AG08396 (cell line): ENCODE measurements around the gene CCDC74A.
"Not testable (repeated sequence)": the region's sequence is repeated elsewhere in the genome, so short reads cannot be mapped to it uniquely, and the experiment has no call there.

Source experiments
- DNase-seq: peaks from one replicate; pipeline ENCODE4 v3.0.0; 2012; ENCODE audit warnings: low spot score, mixed read lengths

Gene CCDC74A

DNA sequence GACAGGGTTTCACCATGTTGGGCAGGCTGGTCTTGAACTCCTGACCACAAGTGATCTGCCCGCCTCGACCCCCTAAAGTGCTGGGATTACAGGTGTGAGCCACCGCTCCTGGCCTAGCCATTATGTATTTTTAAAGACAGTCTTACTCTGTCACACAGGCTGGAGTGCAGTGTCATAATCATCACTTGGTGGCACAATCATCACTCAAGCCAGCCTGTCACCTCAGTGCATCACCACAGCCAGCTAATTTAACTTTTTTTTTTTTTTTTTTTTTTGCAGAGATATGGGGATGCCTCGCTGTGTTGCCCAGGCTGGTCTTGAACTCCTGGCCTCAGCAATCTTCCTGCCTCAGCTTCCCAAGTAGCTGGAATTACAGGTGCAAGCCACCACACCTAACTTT is 24.1 kb upstream of the CCDC74A start:
- not testable (repeated sequence) for DNase-seq

DNA sequence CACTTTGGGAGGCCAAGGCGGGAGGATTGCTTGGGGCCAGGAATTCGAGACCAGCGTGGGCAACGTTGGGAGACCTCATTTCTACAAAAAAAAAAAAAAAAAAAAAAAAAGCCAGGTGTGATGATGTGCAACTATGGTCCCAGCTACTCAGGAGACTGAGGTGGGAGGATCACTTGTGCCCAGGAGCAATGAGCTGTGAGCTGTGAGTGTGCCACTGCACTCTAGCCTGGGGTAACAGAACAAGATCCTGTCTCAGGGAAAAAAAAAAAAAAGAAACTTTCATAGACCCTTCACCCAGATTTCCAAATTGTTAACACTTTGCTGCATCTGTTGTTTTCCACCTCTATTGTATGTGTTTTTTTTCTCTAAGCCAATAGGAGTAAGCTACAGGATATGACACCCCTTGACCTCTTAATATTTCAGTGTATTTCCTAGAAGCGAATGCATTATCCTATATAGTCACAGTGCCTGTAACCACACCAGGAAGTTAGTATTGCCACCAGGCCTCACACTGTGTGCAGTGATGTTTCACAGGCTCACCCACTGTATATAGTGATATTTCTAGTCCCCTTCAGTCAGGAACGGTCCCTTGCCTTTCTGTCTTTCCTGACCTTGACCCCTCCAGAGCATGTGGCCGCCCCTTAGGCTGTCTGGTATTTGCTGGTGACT is 23.5 kb upstream of the CCDC74A start:
- DNase-seq: not testable (repeated sequence)

DNA sequence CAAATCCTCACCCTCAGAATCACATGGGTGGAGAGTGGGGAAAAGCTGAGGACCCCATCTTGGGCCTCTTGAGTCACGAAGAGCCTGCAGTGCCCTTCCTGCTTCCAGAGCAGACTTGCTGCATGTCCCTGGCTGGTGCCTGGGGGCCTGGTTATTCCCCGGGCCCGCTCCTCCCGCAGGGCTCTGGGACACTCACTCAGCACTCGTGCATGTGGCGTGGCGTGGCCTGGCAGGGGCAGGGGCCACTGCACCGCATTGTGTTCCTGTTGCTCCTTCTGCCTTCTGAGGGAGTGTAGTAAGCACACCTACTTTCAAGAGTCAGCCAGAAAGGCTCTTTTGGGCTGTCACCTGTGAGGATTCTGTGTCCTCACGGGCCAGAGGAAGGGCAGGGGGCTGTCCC is 18.1 kb upstream of the CCDC74A start:
- DNase-seq: no peak

DNA sequence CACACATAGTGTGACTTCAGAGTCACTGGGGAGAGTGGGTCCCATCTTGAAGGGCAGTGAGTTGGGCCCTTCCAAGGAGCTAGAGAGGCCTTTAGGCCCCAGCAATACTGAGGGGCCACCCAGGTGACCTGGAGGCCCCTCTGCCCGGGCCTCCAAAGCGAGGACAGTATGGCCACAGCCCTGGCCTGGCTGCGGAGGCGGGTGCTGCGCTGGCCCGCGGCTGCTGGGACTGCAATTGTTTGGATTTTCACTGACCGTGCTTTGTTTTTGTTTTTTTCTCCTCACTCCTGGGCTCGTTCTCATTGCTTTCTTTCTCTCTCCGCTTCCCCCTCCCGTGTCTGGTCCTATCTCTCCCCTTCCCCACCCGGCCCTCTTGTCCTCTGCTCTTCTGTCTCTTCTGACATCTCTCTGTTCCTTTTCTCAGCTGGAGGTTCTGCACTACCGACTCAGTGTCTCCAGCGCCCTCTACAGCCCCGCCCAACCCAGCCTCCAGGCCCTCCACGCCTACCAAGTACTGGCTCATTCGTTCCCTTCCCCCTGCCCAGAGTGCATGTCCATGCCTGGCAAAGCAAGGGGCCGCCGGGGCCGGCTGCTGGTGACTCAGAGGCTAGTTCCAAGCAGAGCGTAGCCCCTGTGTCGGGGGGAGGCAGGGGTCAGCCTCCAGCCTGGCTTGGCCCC is 16.3 kb upstream of the CCDC74A start:
- not testable (repeated sequence) for DNase-seq

DNA sequence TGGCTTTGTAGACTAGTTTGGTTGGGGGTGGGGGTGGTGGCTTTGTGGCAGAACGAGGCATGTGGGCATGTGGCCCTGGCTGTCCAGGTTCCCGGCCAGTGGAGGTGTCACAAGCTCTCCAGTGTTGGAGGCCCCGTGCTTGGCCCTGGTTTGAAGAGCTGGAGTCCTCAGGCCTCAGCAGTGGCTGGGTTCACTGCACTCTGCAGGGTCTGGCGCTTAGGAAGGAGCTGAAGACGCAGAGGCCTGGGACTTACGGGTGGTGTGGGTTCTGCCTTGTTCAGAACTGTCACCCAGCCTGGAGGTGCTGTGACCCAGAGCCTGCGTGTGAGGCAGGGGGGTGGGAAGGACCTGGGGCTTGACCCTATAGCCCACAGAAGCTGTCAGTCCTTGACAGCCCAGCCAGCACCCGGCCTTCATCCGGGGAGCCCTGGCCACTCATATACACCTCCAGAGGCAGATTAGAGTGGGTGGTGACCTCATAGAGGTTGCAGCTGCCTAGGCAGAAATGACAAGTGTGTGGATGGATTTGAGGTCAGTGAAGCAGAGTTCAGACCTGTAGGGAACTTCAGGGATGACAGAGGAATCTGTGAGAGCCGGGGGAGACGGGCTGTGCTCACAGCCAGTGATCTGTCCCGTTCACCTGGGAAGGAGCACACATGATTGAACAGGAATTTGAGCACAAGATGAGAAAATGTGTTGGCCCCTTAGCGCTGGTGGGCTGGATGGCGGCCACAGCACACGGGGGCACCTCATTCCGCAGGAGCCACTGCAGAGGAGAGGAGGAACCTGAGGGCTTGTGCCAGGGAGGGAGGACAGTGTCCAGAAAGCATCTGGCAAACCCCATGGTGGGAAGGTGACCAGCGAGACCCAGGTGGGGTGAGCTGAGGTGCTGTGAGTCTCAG is 15.5 kb upstream of the CCDC74A start:
- DNase-seq: not testable (repeated sequence)

DNA sequence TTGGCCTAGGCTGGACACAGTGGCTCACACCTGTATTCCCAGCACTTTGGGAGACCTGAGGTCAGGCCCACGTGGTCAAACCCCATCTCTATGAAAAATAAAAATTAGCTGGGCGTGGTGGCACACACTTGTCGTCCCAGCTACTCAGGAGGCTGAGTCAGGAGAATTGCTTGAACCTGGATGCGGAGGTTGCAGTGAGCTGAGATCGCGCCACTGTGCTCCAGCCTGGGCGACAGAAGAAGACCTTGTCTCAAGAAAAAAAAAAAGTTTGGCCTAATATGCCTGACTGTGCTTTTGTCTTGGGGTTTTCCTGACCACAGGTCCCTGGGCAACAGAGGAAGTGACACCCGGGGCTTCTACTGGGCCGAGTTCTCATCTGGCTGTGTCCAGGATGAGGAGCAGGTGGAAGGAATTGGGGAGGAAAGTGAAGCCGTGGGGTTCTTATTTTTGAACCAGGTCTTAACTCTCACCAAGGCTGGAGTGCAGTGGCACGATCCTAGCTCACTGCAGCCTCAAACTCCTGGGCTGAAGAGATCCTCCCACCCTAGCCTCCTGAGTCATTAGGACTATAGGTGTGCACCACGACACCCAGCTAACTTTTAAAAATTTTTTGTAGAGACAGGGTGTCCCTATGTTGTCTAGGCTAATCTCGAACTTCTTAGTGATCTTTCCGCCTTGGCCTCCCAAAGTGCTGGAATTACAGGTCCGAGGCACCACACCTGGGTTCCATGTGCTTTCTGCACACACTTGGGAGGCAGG is 13.1 kb upstream of the CCDC74A start:
- not testable (repeated sequence) for DNase-seq

DNA sequence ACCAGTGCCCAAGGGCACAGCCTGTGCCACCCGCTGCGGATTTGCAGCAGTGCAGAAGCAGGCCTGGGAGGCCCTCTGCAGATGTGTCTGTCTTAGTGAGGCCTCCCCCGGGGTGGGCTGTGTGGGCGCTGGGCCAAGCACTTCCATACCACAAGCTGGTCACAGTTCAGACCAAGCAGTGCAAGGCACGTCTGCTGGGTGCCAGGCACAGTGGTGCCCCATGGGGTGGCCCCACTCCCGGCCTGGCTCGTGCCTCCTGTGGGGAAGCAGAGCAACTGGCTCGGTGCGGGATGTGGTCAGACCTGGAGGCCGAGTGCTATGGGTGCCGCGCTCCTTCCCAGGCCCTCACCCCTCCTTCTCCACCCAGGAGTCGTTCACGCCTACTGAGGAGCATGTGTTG is 12.5 kb upstream of the CCDC74A start:
- not testable (repeated sequence) for DNase-seq

DNA sequence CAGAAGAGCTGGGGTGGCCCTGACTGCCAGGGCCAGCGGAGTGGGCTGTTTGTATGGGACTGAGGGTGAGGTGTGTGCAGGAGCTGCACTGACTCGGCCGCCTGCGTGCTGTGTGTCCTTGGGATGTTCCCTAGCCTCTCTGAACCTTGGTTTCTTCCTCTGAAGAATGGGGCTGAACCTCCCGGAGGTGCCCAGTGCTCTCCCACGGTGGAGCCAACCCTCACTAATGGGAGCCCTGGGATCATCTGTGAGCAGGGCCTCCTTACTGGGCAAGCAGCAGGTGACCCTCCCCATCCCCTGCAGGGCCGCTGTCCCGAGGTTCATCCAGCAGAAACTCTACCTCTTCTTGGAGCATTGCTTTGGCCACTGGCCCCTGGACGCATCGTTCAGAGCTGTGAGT is 11.7 kb upstream of the CCDC74A start:
- no peak for DNase-seq

DNA sequence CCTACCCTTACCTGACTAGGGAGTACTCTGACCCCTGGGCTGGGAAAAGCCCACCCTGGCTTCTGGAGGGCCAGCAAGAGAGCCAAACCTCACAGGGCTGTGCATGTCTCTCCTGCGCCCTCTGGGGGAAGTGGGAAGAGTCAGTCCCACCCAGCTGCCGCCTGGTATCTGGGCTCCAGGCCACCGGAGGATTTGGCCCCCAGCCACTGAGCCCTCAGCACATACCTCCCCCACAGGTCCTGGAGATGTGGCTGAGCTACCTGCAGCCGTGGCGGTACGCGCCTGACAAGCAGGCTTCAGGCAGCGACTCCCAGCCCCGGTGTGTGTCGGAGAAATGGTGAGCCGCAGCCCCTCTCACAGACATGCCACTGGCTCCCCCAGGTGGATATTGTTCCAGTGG is 11.1 kb upstream of the CCDC74A start:
- DNase-seq: not testable (repeated sequence)

DNA sequence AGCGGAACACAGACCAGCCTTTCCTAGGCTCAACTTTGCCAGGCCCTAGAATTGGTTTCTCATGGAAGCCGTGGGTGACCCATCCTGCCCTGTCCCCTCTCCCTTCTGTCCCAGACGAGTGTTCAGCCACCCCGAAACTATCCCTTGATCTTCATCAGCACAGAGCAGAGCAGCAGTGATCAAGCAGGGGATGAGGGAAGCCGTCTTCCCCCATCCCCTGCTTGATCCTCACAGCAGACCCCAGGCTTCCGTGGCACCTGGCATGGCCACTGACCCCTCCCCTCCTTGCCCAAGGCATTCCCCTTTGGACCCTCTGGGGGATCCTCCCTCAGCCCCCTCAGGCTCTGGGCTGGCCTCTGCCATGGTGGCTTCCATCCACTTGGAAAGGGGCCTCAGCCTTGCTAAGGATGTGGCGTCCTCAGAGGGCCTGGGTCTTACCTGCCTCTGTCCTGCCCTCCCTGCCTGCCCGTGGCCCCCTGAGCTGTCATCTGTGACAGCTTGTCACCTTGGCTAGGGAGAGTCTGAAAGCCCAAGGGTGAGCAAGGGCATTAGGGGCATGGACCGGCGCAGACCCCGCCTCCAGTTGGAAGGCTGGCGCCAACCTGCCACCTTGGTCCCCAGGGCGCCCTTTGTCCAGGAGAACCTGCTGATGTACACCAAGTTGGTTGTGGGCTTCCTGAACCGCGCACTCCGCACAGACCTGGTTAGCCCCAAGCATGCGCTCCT is 10.4 kb upstream of the CCDC74A start:
- no peak for DNase-seq

DNA sequence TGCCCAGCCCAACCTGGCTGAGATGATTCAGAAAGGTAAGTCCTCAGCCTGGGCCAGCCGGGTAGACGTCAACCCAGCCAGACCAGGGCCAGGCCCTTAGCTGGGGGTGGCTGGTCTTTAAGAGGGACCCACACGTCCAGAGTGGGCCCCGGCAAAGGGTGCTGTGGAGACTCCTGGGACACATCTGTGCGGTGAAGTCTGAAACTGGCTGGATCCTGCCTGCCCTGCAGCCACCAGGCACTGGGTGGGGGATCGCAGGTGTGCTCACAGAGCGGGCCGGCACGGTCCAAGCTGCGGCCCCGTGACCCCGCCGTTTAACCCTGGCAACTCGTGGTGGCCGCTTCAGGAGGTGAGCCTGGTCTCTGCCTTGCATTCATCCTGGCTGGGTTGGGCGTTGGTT is 9.8 kb upstream of the CCDC74A start:
- DNase-seq: not testable (repeated sequence)

DNA sequence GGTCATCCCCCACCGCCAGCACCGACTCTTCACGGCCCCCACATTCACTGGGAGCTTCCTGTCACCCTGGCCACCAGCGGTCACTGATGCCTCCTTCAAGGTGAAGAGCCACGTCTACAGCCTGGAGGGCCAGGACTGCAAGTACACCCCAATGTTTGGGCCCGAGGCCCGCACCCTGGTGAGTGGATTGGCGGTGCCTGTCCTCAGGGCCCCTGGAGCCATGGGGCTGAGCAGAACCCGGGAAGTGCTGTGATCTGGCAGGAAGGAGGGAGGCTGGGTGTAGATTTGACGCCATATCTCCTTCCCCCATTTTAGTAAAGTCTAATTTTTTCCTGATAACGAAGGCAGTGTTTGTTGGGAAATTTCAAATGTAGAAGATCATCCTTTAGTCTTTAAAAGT is 9.2 kb upstream of the CCDC74A start:
- DNase-seq: not testable (repeated sequence)

DNA sequence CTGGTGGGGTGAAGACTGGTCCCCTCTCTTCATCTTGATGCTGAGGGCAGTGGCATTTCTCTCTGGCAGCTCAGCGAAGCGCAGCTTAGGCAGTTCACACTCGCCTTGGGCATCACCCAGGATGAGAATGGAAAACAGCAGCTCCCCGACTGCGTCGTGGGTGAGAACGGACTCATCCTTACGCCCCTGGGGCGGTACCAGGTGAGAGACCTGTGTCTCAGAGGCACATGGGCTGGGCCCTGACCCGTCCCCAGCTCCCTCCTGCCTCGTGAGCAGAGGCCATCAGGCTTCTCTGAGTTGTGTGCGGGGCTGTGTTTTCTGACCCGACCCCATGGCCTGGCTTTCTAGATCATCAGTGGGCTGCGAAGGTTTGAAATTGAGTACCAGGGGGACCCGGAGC is 8.2 kb upstream of the CCDC74A start:
- no peak for DNase-seq

DNA sequence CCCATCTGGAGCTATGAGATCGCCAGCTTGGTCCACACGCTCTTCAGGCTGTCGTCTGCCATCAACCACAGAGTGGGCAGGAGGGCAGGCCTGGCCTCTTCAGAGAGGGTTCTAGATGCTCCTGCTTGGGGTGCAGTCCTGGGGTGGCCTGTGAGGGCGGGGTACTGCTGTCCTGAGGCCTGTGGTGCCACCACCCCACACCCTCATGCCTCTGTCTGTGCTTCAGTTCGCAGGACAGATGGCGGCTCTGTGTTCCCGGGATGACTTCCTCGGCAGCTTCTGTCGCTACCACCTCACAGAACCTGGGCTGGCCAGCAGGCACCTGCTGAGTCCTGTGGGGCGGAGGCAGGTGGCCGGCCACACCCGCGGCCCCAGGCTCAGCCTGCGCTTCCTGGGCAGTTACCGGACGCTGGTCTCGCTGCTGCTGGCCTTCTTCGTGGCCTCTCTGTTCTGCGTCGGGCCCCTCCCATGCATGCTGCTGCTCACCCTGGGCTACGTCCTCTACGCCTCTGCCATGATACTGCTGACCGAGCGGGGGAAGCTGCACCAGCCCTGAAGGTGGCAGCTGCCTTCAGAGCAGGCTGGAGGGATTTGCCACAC is 7.7 kb upstream of the CCDC74A start:
- DNase-seq: not testable (repeated sequence)

DNA sequence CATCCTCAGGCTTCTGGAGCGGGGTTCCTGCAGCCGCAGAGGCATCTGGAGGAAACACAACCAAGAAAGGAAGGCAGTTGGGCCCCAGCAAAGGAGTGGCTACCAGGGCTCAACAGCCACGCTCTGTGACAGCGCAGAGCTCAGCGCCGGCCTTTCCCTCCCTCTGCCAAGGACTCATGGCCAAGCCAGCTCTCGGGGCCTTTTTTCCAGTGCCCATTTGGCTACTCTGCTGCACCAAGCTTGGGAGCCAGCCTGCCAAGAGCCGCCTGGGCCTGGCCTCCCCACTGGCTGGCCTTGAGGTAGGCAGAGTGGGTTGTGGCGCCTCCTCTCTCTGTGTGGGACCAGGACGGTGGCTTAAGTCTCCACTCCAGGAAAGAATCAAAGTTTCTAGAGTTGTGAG is 7.2 kb upstream of the CCDC74A start:
- DNase-seq: no peak

DNA sequence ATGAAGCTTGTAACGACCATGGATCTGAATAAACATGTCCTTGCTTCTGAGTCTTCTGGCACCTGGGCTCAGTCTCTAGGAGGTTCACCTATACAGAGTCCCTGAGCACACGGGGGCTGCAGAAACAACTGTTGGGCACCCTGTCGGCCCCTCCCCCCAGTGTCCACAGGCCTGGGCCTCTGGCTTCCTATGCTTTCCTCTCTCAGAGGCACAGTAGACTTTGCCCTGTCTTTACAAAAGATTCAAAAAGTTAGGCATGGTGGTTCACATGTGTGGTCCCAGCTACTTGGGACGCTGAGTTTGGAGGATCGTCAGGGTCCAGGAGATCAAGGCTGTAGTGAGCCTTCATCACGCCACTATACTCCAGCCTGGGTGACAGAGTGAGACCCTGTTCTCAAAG is 6.2 kb upstream of the CCDC74A start:
- DNase-seq: not testable (repeated sequence)

DNA sequence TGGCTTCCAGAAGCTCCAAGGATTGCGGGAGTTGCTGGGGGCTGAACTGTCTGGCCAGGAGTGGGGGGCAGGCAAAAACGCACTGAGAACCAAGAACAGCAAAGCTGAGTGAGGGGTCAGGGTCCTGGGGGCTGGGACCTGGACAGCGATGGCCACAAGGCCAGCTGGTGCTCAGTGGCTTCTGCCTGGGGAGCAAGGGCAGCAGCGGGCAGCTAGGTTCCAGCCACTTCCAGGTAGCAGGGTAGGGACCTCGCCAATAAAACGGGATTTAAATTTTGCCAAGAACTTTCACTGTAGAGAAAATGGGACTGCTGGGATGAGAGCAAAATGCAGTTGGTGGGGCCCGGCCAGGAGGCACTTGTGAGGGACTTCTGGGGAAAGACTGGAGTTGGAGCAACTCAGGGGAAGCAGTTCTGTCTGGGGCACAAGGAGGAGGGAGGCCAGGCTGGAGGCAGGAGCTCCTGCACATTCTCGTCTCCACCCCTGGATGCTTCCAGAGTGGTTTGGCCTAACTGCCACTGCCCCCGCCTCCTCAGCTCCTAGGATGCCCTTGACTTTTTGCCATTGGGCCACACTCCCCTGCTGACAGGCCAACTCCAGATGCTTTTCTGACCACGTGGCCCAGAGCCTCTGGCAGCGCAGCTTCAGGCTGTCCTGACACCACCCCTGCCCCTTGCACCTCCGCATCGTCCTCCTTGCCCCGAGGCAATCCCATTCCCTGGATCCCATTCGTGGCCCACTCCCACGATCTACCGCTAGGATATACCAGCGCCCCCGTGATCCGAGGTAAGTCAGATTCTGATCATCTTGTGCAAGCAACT is 5.5 kb upstream of the CCDC74A start:
- DNase-seq: no peak

DNA sequence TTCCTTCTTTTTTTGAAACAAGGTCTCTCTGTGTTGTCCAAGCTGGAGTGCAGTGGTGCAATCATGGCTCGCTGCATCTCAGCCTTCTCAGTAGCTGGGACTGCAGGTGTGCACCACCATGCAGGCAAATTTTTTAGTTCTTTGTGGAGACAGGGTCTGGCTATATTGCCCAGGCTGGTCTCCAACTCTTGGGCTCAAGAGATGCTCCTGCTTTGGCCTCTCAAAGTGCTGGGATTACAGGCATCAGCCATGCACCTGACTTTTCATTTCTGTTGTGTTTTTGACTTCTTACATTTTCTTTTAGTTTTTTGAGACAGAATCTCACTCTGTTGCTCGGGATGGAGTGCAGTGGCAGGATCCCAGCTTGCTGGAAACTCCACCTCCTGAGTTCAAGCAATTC is 2.4 kb upstream of the CCDC74A start:
- DNase-seq: not testable (repeated sequence)

DNA sequence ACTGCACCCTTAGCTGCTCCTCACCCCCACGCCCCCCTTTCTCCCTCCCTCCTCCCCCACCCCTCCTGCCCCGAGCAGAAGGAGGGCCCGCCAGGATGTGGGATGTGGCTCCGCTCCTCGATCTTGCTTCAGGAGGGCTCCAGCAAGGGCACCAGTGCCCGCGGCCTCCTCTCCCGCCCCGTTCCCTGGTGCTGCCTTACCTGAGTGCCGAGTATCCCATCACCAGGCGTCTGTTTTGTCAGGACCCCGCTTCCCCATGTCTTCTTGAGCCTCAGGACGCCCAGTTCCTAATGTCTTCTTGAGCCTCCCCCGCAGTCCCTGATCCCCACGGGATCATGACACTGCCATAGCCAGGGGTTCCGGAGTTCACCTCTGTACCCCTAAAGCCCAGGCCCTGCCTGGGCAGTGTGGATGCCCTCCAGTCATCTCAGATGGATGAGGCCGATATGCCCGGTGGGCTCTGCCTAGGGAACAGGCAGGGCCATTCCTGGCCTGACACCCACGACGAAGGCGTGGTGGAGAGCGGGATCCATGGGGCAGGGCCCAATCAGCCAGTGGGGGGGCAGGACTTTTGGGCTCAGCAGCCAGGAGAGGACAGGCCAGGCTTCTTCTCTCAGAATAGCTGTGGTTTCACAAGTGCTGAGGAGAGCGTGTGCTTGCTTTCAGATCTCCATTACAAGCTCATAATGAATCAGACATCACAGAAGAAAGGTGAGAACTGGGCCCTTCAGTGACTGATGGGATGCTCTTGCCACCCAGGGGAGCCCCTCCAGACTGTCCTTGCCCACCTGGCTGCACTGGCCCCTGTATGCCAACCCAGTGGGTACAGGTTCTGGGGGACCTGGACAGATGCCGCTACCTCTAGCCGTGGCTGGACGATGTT is 1.5 kb downstream of the CCDC74A start:
- DNase-seq: not testable (repeated sequence)
